NCI-H524 treated with DMSO at 0.1 percent for 48 hours (cell line): ENCODE results near the gene TEX19.
"Not testable (repeated sequence)": the region's sequence is repeated elsewhere in the genome, so short reads cannot be mapped to it uniquely, and the experiment has no call there.

ENCODE experiments used
- DNase-seq: peaks from one replicate; lab custom pipeline; 2025; lab: John Stamatoyannopoulos, UW

Gene TEX19

GRCh38 chr17:82377294-82377693 is 18.2 kb downstream of the TEX19 start:
- DNase-seq = not testable (repeated sequence)

GRCh38 chr17:82377924-82378740 is 19.1 kb downstream of the TEX19 start:
- no peak for DNase-seq

GRCh38 chr17:82378741-82379021 is 19.6 kb downstream of the TEX19 start:
- DNase-seq = no peak

GRCh38 chr17:82380860-82381702 is 22.0 kb downstream of the TEX19 start:
- no peak for DNase-seq

- DNase-seq = not testable (repeated sequence)
Measured at GRCh38 chr17:82381703-82382009, 22.6 kb downstream of the TEX19 start.

- not testable (repeated sequence) for DNase-seq
Measured at GRCh38 chr17:82382220-82382932, 23.3 kb downstream of the TEX19 start.

DNA sequence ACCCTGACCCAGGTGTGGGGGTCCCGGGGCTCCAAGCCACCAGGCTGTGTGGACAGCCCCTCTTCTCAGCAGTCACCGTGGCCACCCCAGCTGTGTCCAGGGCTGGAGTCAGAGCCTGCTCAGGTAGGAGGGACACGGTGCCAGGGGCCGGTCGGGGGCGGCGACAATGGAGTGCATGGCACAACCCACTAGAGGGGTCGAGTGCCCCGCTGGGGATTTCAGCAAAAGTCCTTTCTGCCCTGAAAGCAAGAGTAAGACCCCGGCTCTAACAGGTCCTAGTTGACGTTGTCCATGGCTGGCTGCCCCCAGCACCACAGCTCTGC is 23.8 kb downstream of the TEX19 start:
- DNase-seq = no peak

DNA sequence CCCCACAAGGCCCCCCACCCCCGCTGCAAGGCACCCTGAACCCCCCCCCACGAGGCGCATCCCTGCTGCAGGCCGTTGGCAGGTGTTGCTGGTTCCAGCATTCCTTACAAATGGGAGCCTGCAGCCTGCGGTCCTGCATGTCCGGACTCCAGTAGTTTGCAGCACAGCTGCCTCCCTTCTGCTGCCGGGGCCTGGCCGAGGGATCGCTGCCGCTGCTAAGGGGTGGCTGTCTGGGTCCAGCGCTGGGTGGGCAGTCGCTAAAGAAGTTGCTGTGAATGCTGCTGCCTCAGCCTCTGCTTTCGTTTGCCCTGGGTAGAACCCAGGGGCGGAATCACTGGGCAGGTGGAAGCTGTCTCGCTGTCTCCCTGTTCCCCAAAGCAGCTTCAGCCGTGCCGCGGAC is 24.4 kb downstream of the TEX19 start:
- DNase-seq = no peak

GRCh38 chr17:82384051-82384729 is 25.1 kb downstream of the TEX19 start:
- DNase-seq = no peak

DNA sequence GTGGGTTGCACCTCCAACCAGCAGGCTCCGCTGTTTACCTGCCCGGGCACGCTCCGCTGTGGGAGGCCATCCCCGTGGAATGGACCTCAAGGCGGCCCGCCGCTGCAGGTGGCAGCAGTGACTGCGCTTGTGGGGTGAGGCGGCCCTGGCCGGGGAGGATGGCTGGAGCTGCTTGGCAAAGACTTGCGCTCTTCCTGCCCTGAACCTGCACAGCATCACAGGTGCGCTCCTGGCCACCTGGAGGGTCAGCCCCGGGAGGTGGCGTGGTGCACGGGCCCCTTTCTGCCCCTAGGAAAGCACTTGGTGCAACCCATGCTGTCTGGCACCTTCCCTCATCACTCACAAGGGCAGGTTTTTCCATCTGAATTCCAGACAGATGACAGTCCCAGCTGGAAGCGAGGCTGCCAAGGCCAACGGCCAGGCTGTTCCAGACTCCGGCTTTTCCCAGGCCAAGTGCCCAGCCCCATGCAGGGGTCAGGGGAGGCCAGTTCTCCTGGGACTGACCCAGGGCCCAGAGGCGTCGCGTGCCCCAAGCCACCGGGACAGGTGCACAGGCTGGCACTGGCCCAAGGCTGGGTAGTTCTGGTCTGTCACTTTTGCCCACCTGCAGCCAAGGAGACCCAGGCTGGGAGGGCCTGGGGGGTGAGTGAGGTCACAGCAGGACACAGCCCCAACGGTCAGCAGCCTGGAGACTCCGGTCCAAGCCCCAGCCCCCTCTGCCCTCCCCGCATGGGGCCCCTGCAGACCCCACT is 25.9 kb downstream of the TEX19 start:
- DNase-seq = no peak

DNA sequence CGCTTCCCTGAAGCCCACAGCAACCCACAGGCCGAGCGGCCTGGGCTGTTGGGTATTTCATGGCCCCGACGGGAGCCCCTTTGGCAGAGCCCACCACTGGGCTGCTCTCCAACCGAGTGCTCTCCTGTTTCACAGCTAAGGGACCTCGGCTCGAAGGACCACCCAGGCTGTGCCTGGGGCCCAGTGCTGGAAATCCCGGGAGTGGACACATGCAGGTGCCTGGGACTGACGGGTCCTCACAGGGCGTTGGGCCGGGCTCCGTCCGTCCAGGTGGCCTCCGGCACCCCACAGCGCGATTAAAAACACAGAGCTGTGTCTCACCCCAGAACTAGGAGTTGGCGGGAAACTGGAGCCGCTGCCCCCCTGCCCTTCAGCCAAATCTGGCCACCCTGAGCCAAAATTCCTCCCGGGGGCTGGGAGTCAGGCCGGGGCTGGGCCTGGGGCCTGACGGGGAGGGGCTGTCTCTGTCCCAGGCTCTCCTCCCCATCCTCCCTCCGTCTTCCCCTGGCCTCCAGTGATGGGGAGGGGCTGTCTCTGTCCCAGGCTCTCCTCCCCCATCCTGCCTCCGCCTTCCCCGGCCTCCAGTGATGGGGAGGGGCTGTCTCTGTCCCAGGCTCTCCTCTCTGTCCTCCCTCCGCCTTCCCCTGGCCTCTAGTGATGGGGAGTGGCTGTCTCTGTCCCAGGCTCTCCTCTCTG is 26.7 kb downstream of the TEX19 start:
- DNase-seq = no peak

DNA sequence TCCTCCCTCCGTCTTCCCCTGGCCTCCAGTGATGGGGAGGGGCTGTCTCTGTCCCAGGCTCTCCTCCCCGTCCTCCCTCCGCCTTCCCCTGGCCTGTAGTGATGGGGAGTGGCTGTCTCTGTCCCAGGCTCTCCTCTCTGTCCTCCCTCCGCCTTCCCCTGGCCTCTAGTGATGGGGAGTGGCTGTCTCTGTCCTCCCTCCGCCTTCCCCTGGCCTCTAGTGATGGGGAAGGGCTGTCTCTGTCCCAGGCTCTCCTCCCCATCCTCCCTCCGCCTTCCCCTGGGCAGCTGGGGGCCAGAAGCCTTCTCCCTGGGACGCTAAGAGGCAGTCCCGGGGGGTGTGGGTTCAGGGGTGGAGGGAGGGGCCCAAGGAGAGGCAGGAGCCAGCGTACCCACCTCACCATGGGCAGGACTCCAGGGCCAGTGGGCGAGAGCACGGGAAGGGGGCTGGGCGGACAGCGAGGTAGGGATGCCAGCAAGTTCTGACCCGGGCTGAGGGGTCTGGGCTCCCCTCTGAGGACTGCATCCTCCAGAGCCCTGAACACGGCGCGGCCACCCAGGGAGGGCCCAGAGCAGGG is 27.3 kb downstream of the TEX19 start:
- no peak for DNase-seq

DNA sequence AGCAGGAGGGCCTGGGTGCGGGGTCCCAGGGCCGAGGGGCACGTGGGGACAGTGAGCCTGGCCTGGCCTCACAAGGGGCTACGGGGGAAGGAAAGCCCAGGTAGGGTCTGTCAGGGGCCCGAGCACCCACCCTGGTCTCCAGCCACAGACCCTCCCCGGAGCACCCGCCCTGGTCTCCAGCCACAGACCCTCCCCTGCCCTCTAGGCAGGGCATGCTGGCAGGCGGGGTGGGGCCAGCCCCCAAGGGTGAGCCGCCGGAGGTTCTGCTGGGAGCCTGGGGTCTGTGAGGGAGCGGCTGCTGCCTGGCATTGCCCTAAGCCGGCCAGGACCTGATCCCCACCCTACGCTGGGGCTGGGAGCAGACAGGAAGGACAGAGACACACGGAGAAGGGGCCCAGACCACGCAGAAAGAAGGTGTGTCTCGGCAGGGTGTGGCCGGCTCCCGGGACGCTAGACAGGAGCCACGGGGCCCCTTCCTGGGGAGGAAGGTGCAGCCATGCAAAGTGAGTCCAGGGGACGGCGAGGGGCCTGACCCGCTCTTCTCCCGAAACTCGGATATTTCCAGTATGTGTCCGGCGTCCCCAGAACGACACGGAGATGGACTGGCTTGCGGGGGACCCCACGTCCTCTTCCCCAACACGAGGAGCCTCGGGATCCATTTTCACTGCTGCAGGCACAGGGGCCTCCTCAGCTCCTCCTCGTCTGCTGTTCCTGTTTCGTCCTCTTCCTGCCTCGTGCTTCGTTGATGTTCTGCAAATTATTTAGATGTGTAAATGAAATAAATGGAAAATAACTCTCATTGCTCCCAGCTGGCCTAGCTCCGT is 28.0 kb downstream of the TEX19 start:
- DNase-seq = no peak

GRCh38 chr17:82387705-82388106 is 28.7 kb downstream of the TEX19 start:
- no peak for DNase-seq

- no peak for DNase-seq
Measured at GRCh38 chr17:82388223-82388921, 29.3 kb downstream of the TEX19 start.

GRCh38 chr17:82388922-82389283 is 29.9 kb downstream of the TEX19 start:
- DNase-seq = no peak

DNA sequence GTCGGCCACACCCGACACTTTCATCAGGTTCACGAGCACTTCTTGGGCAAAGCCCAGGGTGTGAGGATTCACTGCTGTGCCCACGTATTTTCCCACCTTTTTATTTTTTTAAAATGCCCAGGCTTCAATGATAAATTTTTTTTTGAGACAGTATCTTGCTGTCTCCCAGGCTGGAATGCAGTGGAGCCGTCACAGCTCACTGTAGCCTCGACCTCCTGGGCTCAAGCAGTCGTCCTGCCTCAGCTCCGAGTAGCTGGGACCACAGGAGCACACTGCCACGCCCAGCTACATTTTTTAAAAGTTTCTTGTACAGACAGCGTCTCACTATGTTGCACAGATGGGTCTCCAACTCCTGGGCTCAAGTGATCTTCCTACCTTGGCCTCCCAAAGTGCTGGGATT is 30.3 kb downstream of the TEX19 start:
- DNase-seq = peak; percentile 36

DNA sequence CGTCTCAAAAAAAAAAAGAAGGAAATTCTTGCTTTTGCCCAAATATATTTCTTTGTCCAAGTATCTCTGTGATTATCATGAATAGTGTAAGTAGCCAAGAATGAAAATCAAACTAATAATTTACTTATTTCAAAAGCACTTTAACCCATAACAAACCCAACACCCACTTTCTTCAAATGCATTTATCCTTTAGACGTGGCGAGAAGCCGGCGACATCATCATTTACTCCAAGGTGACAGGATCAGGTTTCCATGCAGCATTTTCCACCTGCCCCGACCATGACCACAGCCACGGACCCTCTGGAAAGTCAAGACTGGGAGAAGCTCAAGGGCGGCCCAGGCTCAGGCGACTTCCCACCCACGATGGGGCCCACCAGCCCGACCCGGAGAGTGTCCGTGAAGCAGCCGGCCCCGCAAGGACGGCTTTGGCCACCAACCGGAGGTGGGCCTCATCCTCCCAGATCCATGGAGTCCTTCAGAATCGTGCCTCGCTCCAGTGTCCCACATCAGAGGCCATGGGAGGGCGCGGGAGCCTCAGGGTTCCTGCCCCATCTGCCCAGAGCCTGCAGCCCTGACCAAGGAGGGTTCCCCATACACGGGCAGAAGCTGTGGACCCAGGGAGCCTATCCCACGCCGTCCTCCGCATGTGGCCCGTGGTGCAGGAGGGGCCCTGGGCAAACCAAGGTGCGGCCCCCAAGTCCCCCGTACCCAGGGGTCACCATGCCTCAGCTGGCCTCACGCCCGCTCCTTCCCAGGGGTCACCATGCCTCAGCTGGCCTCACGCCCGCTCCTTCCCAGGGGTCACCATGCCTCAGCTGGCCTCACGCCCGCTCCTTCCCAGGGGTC is 31.2 kb downstream of the TEX19 start:
- no peak for DNase-seq
